Sigmoid colon (tissue), 4 donors: ENCODE results near the gene CENPE.

Experiments
- CTCF ChIP-seq, 4 experiments: fragments of 450-650 bp in 3 of 4; fragments of 200-600 bp in 1 of 4; IDR thresholded peaks; one replicate each; pipeline ENCODE4 v1.5.1; 2016 to 2019; ENCODE audit warnings: antibody characterized with exemption in 4 of 4, mild to moderate bottlenecking in 3 of 4, moderate library complexity in 2 of 4
- EP300 ChIP-seq, 4 donors: sonication (generic); formaldehyde crosslinking; IDR thresholded peaks; one replicate each; pipeline ENCODE4 v1.6.1; 2017; ENCODE audit warnings: antibody characterized with exemption in 4 of 4
- POLR2A ChIP-seq, 2 donors: fragments of 450-650 bp; IDR thresholded peaks; one replicate each; pipeline ENCODE4 v1.6.1; 2016; ENCODE audit warnings: antibody characterized with exemption in 2 of 2, mild to moderate bottlenecking in 2 of 2, moderate library complexity in 2 of 2
- POLR2AphosphoS5 ChIP-seq, 4 donors: sonication (generic); formaldehyde crosslinking; IDR thresholded peaks; one replicate each; pipeline ENCODE4 v1.6.1; 2017; ENCODE audit warnings: antibody characterized with exemption in 4 of 4

- TF ChIP-seq CTCF (IDR thresholded peaks at IDR 0.05), result no peak
- TF ChIP-seq POLR2AphosphoS5 (IDR thresholded peaks at IDR 0.05), result no peak
- no peak for TF ChIP-seq POLR2A (IDR thresholded peaks at IDR 0.05)
- TF ChIP-seq EP300 (IDR thresholded peaks at IDR 0.05), result no peak
Measured at GRCh38 chr4:103207673-103208072, 9.5 kb upstream of the CENPE start.
